Hepatocyte (in vitro differentiated cells): ENCODE results near the gene NCS1. TPM values are rescaled to one million over a fixed set of nuclear protein-coding genes. Genes with fewer than 3 reads are reported as not detected.

ENCODE experiments used
- DNase-seq: peaks from one replicate; pipeline ENCODE4 v3.0.0-alpha.2; 2016; ENCODE audit warnings: low spot score
- H2AFZ ChIP-seq: fragments of 200-600 bp; sonication (generic); 2 replicates; pipeline ENCODE4 v1.6.0; 2016; ENCODE audit warnings: antibody characterized with exemption, mild to moderate bottlenecking
- H3K27ac ChIP-seq: fragments of 200-600 bp; sonication (generic); 2 replicates; pipeline ENCODE4 v1.5.1; 2016; ENCODE audit warnings: mild to moderate bottlenecking
- H3K27me3 ChIP-seq: fragments of 200-600 bp; sonication (generic); 2 replicates; pipeline ENCODE4 v1.6.1; 2016
- H3K36me3 ChIP-seq: fragments of 200-600 bp; sonication (generic); replicated peaks from 2 replicates; pipeline ENCODE4 v1.5.1; 2016; ENCODE audit warnings: low read depth; ENCODE audit not compliant: insufficient read depth
- H3K4me1 ChIP-seq: fragments of 200-600 bp; sonication (generic); 2 replicates; pipeline ENCODE4 v1.5.1; 2016; ENCODE audit warnings: mild to moderate bottlenecking, moderate library complexity; ENCODE audit not compliant: insufficient read depth
- H3K4me2 ChIP-seq: fragments of 200-600 bp; sonication (generic); 2 replicates; pipeline ENCODE4 v1.6.0; 2016
- H3K4me3 ChIP-seq: fragments of 200-600 bp; sonication (generic); 2 replicates; pipeline ENCODE4 v1.5.1; 2016; ENCODE audit warnings: mild to moderate bottlenecking
- H3K79me2 ChIP-seq: fragments of 200-600 bp; sonication (generic); 2 replicates; pipeline ENCODE4 v1.6.0; 2017; ENCODE audit warnings: mild to moderate bottlenecking
- H3K9me2 ChIP-seq: fragments of 200-600 bp; sonication (generic); replicated peaks from 2 replicates; pipeline ENCODE4 v1.6.0; 2017; ENCODE audit warnings: mild to moderate bottlenecking; ENCODE audit not compliant: insufficient read depth
- H3K9me3 ChIP-seq: fragments of 200-600 bp; sonication (generic); 2 replicates; pipeline ENCODE4 v1.5.1; 2016; ENCODE audit warnings: low read depth, mild to moderate bottlenecking
- H4K20me1 ChIP-seq: fragments of 200-600 bp; sonication (generic); 2 replicates; pipeline ENCODE4 v1.6.0; 2016; ENCODE audit warnings: mild to moderate bottlenecking; ENCODE audit not compliant: insufficient read depth, poor library complexity, severe bottlenecking
- CTCF ChIP-seq: fragments of 200-600 bp; sonication (generic); IDR thresholded peaks from 2 replicates; pipeline ENCODE4 v1.5.1; 2016; ENCODE audit warnings: antibody characterized with exemption, mild to moderate bottlenecking; ENCODE audit not compliant: poor library complexity
- EZH2 ChIP-seq: fragments of 200-600 bp; sonication (generic); IDR thresholded peaks from 2 replicates; pipeline ENCODE4 v1.6.1; 2016; ENCODE audit warnings: antibody characterized with exemption, mild to moderate bottlenecking, borderline replicate concordance
- EZH2phosphoT487 ChIP-seq: fragments of 200-600 bp; sonication (generic); IDR thresholded peaks from one replicate; pipeline ENCODE4 v1.6.1; 2018; ENCODE audit warnings: antibody characterized with exemption, mild to moderate bottlenecking, low read depth, moderate library complexity; ENCODE audit not compliant: unreplicated experiment, severe bottlenecking
- WGBS: methylation state at CpG from one replicate; pipeline ENCODE4 v1.1.6; 2016; ENCODE audit warnings: low lambda C conversion rate; ENCODE audit errors: missing lambda C conversion rate; 5-methylcytosine and 5-hydroxymethylcytosine counted together
- polyA plus RNA-seq: library from polyadenylated mRNA; unstranded; fragments of >200 nt; fragmentation: Nextera tagmentation; extraction: Ambion mirVana; gene quantifications from 2 replicates; pipeline ENCODE4 v1.2.1, GENCODE V29; 2016
- total RNA-seq: library from RNA; depleted of rRNA; stranded (reverse); fragments of >200 nt; gene quantifications from 2 replicates; pipeline ENCODE4 v1.2.3, GENCODE V29; 2014

Gene NCS1
- total and polyA plus RNA-seq, 2 experiments from 2014 or later = 16.8 to 25.3 TPM

DNA sequence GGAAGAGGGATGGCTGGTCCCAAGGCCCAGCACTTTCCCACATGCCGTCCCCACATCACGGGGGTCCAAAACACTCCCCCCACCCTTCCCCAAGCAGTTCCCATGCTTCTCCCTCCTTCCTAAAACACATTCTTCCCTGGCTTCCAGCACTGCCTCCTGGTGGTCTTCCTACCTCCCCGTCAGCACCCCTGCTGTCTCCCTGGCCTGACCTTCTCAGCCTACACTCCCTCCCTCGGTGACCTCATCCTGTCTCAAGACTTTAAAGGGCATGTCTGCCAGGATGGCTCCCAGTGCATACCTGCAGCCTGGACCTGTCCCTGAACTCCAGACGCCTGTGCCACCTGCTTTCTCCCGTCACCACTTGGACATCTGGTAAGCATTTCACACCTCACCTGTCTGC, 4.3 kb upstream of the NCS1 start:
- no peaks in the 10 kb centered on the region for H3K27me3 ChIP-seq
- H4K20me1 ChIP-seq = no peaks in the 10 kb centered on the region
- H3K9me2 ChIP-seq = no peaks in the 10 kb centered on the region
- peaks cover 2% of the 10 kb centered on the region for H3K79me2 ChIP-seq
- H3K4me2 ChIP-seq = no peak overlapping the region
- 57% methylated on average over 5 of the region's 6 CpGs for WGBS
- DNase-seq = peak; percentile 3
- no peaks in the 10 kb centered on the region for H3K9me3 ChIP-seq
- H2AFZ ChIP-seq = no peak overlapping the region
- no peak overlapping the region for H3K27ac ChIP-seq
- H3K36me3 ChIP-seq = no peaks in the 10 kb centered on the region
- TF ChIP-seq EZH2 (no peak), CTCF (no peak), EZH2phosphoT487 (no peak)
- peaks cover 5% of the 10 kb centered on the region for H3K4me1 ChIP-seq
- H3K4me3 ChIP-seq = no peak overlapping the region

DNA sequence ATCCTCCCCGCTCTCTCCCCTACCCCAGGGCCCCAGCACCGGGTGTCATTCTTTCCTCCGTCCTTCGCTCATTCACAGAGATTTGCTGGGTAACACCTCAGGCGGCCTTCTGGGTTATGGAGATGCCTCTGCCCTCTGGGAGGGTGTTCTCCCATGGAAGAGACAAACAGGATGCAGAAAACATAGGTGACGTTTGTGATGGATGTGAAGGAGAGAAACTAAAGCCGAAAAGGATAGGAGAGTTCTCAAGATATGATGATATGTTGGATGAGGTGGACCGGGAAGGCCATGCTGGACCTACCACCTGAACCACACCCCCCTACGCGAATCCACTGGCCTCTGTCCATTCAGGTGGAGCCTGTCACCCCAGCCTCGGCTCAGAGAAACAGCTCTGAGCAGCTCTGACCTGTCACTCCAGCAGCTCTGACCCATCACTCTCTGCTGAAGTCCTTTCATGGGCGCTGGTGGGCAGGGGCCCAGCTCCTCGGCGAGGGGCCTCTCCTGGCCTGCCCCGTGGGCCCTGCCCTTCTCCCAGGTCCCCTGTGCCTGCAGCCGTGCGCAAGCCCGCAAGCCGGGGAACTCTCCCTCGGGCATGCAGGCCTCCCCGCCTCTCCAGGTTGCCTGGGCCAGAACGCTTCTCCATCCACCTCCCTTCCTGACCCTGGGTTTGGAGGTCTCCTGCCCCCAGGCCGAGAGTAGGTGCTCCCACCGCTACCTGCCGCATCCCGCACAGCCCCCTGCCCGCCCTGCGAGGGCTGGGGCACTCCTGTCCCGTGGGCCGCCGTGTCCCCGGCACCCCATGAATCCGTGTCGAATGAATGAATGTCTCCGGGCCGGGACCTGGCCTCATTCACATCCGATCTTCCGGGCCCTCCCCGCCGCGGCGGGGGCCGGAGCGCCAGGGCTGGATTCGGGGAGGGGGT, 717 bp upstream of the NCS1 start:
- no peaks in the 10 kb centered on the region for H4K20me1 ChIP-seq
- no peaks in the 10 kb centered on the region for H3K9me2 ChIP-seq
- 44% methylated on average over 21 of the region's 45 CpGs for WGBS
- peak overlapping the region; percentile 84 for H2AFZ ChIP-seq
- no peaks in the 10 kb centered on the region for H3K36me3 ChIP-seq
- DNase-seq = no peak
- H3K4me2 ChIP-seq = peak overlapping the region; percentile 96
- peaks cover 27% of the 10 kb centered on the region for H3K79me2 ChIP-seq
- H3K27me3 ChIP-seq = no peaks in the 10 kb centered on the region
- peak overlapping the region; percentile 52 for H3K4me3 ChIP-seq
- H3K9me3 ChIP-seq = no peaks in the 10 kb centered on the region
- no peak for TF ChIP-seq CTCF
- TF ChIP-seq EZH2 = no peak
- no peak for TF ChIP-seq EZH2phosphoT487
- no peak overlapping the region for H3K27ac ChIP-seq
- peaks cover 10% of the 10 kb centered on the region for H3K4me1 ChIP-seq

DNA sequence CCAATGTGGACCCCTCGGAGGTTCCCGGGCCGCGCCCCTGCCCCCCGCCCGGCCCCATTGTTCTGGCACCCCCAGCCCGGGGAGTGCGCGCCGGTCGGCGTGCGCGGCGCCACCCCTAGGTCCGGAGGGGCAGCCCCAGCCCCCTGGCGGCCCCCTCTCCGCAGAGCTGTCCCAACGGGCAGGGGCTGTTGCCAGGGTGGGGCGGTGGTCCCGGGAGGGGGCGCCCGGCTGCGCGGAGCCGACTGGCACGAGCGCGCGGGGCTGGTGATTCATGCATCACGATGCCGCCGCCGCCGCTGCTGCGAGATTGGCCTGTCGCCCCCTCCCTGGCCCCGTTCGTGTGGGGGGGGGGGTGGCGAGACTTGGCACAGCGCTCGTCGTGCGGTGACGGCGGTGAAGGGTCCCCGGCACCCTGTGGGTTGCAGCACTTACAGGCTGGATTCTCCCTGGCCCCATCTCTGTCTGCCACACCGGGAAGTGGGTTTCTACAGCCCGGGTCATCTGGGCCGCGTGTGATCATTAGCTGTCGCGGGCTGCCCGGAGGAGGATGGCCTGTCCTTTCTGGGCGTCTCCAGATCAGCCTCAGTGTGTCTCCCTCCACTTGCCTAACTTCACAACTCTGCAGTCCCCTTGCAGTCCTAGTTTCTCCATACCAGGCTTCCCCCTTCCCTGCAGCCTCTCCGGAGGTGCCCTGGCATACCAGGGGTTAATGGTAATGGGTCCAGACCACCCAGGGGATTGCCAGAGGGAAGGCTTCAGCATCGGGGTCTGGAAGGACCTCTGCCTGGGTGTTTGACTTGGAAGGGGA, 858 bp downstream of the NCS1 start:
- H3K9me2 ChIP-seq = no peaks in the 10 kb centered on the region
- TF ChIP-seq EZH2 (no peak), CTCF (no peak), EZH2phosphoT487 (no peak)
- H3K79me2 ChIP-seq = peaks cover 35% of the 10 kb centered on the region
- no peaks in the 10 kb centered on the region for H3K27me3 ChIP-seq
- no peak overlapping the region for H3K27ac ChIP-seq
- peak overlapping the region; percentile 99 for H3K4me2 ChIP-seq
- no peaks in the 10 kb centered on the region for H3K9me3 ChIP-seq
- H3K36me3 ChIP-seq = no peaks in the 10 kb centered on the region
- peak overlapping the region; percentile 40 for H2AFZ ChIP-seq
- H4K20me1 ChIP-seq = no peaks in the 10 kb centered on the region
- H3K4me3 ChIP-seq = peak overlapping the region; percentile 31
- peak; percentile 72 for DNase-seq
- H3K4me1 ChIP-seq = peaks cover 10% of the 10 kb centered on the region
- WGBS = 5% methylated on average over 18 of the region's 57 CpGs
